ENCODE data around the gene PITX2. TPM values are rescaled to one million over a fixed set of nuclear protein-coding genes. Genes with fewer than 3 reads are reported as not detected.
A peak's percentile ranks its signal among the peaks of the same experiment; 100 is the strongest.

PITX2 gene
- total and polyA plus RNA-seq, 2 of the 8 experiments (the other 6 are each of a cell fraction or from before 2014, with no cell fraction given) = 0.09 to 0.67 TPM

GRCh38 chr4:110622841-110623717 lies at the start of gene PITX2 (continued):
- TF ChIP-seq BACH1 (IDR thresholded peaks at IDR 0.05; ENCODE audit: low read length) (no peak), KDM4A (IDR thresholded peaks at IDR 0.05; ENCODE audit: low read depth, low read length, severe bottlenecking) (peak; percentile 76), CBX8 (IDR thresholded peaks at IDR 0.05; ENCODE audit: borderline replicate concordance, low read depth, low read length) (peak; percentile 64; the same call in 1 of the 2 replicates), CREB1 (IDR thresholded peaks at IDR 0.05) (peak; percentile 83), CEBPB (IDR thresholded peaks at IDR 0.05; ENCODE audit: low read depth, low read length) (no peak), RNF2 (IDR thresholded peaks at IDR 0.05; ENCODE audit: borderline replicate concordance, low read depth, low read length, missing control alignments, poor library complexity, severe bottlenecking) (peak; percentile 58), MAFK (IDR thresholded peaks at IDR 0.05; ENCODE audit: low read depth, low read length) (no peak; the same call in 1 of the 2 replicates), PHF8 (conservative IDR thresholded peaks at IDR 0.05; ENCODE audit: low read depth, low read length) (no peak), TCF12 (IDR thresholded peaks at IDR 0.05; ENCODE audit: low read depth, low read length) (no peak), POU5F1 (IDR thresholded peaks at IDR 0.05; ENCODE audit: low read depth, low read length) (no peak), GTF2F1 (IDR thresholded peaks at IDR 0.05; ENCODE audit: borderline replicate concordance, low read depth, low read length) (no peak), ASH2L (IDR thresholded peaks at IDR 0.05; ENCODE audit: low read length) (no peak), E2F6 (IDR thresholded peaks at IDR 0.05) (0 out of 2 replicates have a peak, but pooled peaks have one; percentile 34), EGR1 (IDR thresholded peaks at IDR 0.05; ENCODE audit: borderline replicate concordance, low read depth, low read length) (peak; percentile 59), USF2 (IDR thresholded peaks at IDR 0.05; ENCODE audit: low read length) (no peak), ATF3 (IDR thresholded peaks at IDR 0.05; ENCODE audit: insufficient read depth, low read depth, low read length) (no peak)
